Psoas muscle (tissue), 8 donors: Measurements from ENCODE around the gene CACNG7. TPM values are rescaled to one million over a fixed set of nuclear protein-coding genes. Genes with fewer than 3 reads are reported as not detected.

Source experiments
- ATAC-seq, 4 donors: fragments of 200-7000 bp; cut with Tn5 transposase; one replicate each; pipeline ENCODE4 v1.9.1; 2020; ENCODE audit warnings: moderate library complexity in 3 of 4, mild to moderate bottlenecking in 2 of 4
- DNase-seq, 2 donors: peaks; one replicate each; pipeline ENCODE4 v3.0.0-alpha.2; 2020
- H3K27ac ChIP-seq: fragments of 200-600 bp; one replicate; pipeline ENCODE4 v1.8.0; 2022
- H3K27me3 ChIP-seq, 3 donors: fragments of 200-600 bp in 1 of 3; one replicate each; pipeline versions ENCODE4 v1.6.1 to v1.8.0; 2013 to 2022; ENCODE audit warnings: low read length in 2 of 3, mild to moderate bottlenecking in 2 of 3, moderate library complexity in 1 of 3; ENCODE audit not compliant: insufficient read depth in 3 of 3
- H3K36me3 ChIP-seq, 2 donors: fragments of 200-600 bp in 1 of 2; one replicate each; pipeline versions ENCODE4 v1.6.1 to v1.8.0; 2013 to 2022; ENCODE audit warnings: low read depth in 1 of 2, mild to moderate bottlenecking in 1 of 2, moderate library complexity in 1 of 2; ENCODE audit not compliant: insufficient read depth in 1 of 2
- H3K4me1 ChIP-seq: fragments of 200-600 bp; one replicate; pipeline ENCODE4 v1.8.0; 2022
- H3K4me3 ChIP-seq: fragments of 200-600 bp; one replicate; pipeline ENCODE4 v1.8.0; 2022; ENCODE audit warnings: mild to moderate bottlenecking
- H3K9me3 ChIP-seq: fragments of 200-600 bp; one replicate; pipeline ENCODE4 v1.8.0; 2022
- CTCF ChIP-seq: fragments of 200-600 bp; IDR thresholded peaks from one replicate; pipeline ENCODE4 v1.8.0; 2022; ENCODE audit warnings: antibody characterized with exemption
- WGBS, 3 donors: extraction: QIAGEN DNeasy Blood & Tissue Kit; methylation state at CpG; one replicate each; pipeline versions ENCODE4 v1.1.6 to v1.1.7; 2013; 5-methylcytosine and 5-hydroxymethylcytosine counted together
- intact Hi-C, 2 donors: fragments of 100-400 bp; cut with DNase I; formaldehyde crosslinking; loops; one replicate each; pipeline versions ENCODE4 v1.11.0 to v1.14.2; 2022
- polyA plus RNA-seq, 3 donors: library from polyadenylated mRNA; stranded (reverse); fragments of 200-250 nt; gene quantifications; one replicate each; pipeline ENCODE4 v1.2.3, GENCODE V29; 2013
- total RNA-seq, 4 donors: library from RNA; stranded (reverse); fragmentation: NEBNext Ultra II Directional in 2 of 4; extraction: Animal tissue kit (Norgen Biotek cat#: 25700) in 2 of 4; gene quantifications; one replicate each; pipeline versions ENCODE4 v1.2.1 to v1.2.4, GENCODE V29; 2021 to 2023
- donor health status: healthy with polysubstance abuse.
- donor health status: DM: no; HTN: no; CAD: no; lungs with moderate emphysema.
- donor health status: Bipolar disorder and iron deficiency.
- donor health status: healthy.
- donor health status: DM: yes; HTN: yes; CAD: no.
- donor health status: DM: no; HTN: no; CAD: no.
- donor health status: DM: no; HTN: no; CAD: no.
- donor health status: DM: yes; HTN: yes; CAD: no.

CACNG7 gene
- total and polyA plus RNA-seq, 7 donors = 0.05 TPM; not detected in 6

GRCh38 chr19:53870485-53870844 is 38.6 kb upstream of the CACNG7 start:
- DNase-seq = no peak
- intact Hi-C loops = no loop called here
- ATAC-seq = no peak
- Histone ChIP-seq H3K27ac (no peak overlapping the region), H3K9me3 (no peaks in the 10 kb centered on the region), H3K4me1 (no peaks in the 10 kb centered on the region), H3K36me3 (peaks cover 0 to 12% of the 10 kb centered on the region in 2 donors), H3K4me3 (peak overlapping the region; percentile 25), H3K27me3 (peaks cover 0 to 27% (median 1%) of the 10 kb centered on the region in 3 donors)
- no peak for TF ChIP-seq CTCF
- WGBS, 3 donors = 50 to 67% (median 62%) methylated on average over 5 of the region's 5 CpGs

GRCh38 chr19:53871454-53871853 is 37.6 kb upstream of the CACNG7 start:
- WGBS, 3 donors = 53 to 54% (median 54%) methylated on average over 7 of the region's 7 CpGs
- DNase-seq (no peak), ATAC-seq (no peak)
- peaks cover 0 to 17% (median 1%) of the 10 kb centered on the region in 3 donors for H3K27me3 ChIP-seq
- TF ChIP-seq CTCF = no peak
- peaks cover 0 to 17% of the 10 kb centered on the region in 2 donors for H3K36me3 ChIP-seq
- intact Hi-C loops = no loop called here
- no peak overlapping the region for H3K27ac ChIP-seq
- no peaks in the 10 kb centered on the region for H3K4me1 ChIP-seq
- H3K9me3 ChIP-seq = no peaks in the 10 kb centered on the region
- no peak overlapping the region for H3K4me3 ChIP-seq

- H3K4me3 ChIP-seq = no peak overlapping the region
- no peaks in the 10 kb centered on the region for H3K4me1 ChIP-seq
- DNase-seq = peak in 1 of 2 donors; percentile 31
- H3K27ac ChIP-seq = no peak overlapping the region
- H3K36me3 ChIP-seq = peaks cover 0 to 17% of the 10 kb centered on the region in 2 donors
- no peaks in the 10 kb centered on the region for H3K9me3 ChIP-seq
- ATAC-seq = no peak
- WGBS, 3 donors = 64 to 68% (median 67%) methylated on average over 6 of the region's 6 CpGs
- TF ChIP-seq CTCF = no peak
- intact Hi-C loops = no loop called here
- peaks cover 0 to 10% (median 0%) of the 10 kb centered on the region in 3 donors for H3K27me3 ChIP-seq
Measured at GRCh38 chr19:53872762-53873161, 36.3 kb upstream of the CACNG7 start.

GRCh38 chr19:53873773-53874605 is 35.1 kb upstream of the CACNG7 start:
- Histone ChIP-seq H3K4me3 (no peak overlapping the region), H3K36me3 (peaks cover 0 to 17% of the 10 kb centered on the region in 2 donors), H3K27ac (no peak overlapping the region), H3K9me3 (no peaks in the 10 kb centered on the region), H3K4me1 (no peaks in the 10 kb centered on the region), H3K27me3 (peaks cover 0 to 9% (median 2%) of the 10 kb centered on the region in 3 donors)
- DNase-seq (peak in 1 of 2 donors; percentile 54), ATAC-seq (no peak)
- 88% methylated on average over 49 to 51 of the region's 51 CpGs for WGBS, 3 donors
- intact Hi-C loops = no loop called here
- no peak for TF ChIP-seq CTCF
